ENCODE measurements around the gene MSI2. TPM values are rescaled to one million over a fixed set of nuclear protein-coding genes. Genes with fewer than 3 reads are reported as not detected.
A peak's percentile ranks its signal among the peaks of the same experiment; 100 is the strongest.

The MSI2 gene
- total RNA-seq, 4 donors from 2014 or later: 15.9 to 22.9 (median 17.0) TPM

GRCh38 chr17:57665128-57665527 is 408.8 kb downstream of the MSI2 start:
- H3K4me1 ChIP-seq: peaks cover 8 to 34% (median 14%) of the 10 kb centered on the region in 3 donors
- H3K4me3 ChIP-seq: no peak overlapping the region
- 79 to 82% methylated on average over 2 to 3 of the region's 5 CpGs for WGBS, 2 donors
- no peak for TF ChIP-seq CTCF (IDR thresholded peaks at IDR 0.05)
- TF ChIP-seq POLR2A (IDR thresholded peaks at IDR 0.05): no peak
- intact Hi-C loops (cut with DNase I): loop anchor here (5.0 kb wide), 1 partner anchor 63 kb away; no protein-coding TSS in a partner anchor
- no peaks in the 10 kb centered on the region for H3K9me3 ChIP-seq
- H3K36me3 ChIP-seq: no peaks in the 10 kb centered on the region
- no peaks in the 10 kb centered on the region for H3K27me3 ChIP-seq
- H3K27ac ChIP-seq: peak overlapping the region in 2 of 4 donors; percentile 7 to 21
- DNase-seq: no peak

DNA sequence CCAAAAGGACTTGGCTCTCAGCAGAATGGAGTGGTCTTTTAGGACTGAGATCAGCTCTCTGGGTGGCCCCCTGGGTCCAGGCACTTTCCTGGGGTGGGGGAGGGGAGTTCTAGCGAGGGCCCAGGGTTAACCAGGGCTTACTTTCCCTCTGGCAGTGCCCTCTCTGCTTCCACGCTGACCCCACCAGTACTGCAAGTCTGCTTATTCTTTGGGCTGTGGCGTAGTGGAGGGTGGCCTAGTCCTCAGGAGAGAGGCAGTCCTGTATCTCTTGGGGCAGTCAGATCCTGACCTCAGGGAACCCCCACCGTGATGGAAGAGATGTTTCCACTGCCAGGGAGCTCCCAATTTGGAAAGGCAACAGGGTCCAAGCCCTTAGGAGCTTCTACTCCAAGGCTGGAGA is 409.4 kb downstream of the MSI2 start:
- 73 to 81% methylated on average over 2 to 3 of the region's 4 CpGs for WGBS, 2 donors
- peaks cover 8 to 34% (median 14%) of the 10 kb centered on the region in 3 donors for H3K4me1 ChIP-seq
- H3K36me3 ChIP-seq: no peaks in the 10 kb centered on the region
- no peaks in the 10 kb centered on the region for H3K27me3 ChIP-seq
- peak overlapping the region in 1 of 4 donors; percentile 29 for H3K27ac ChIP-seq
- intact Hi-C loops (cut with DNase I): loop anchor here (5.0 kb wide), 1 partner anchor 63 kb away; no protein-coding TSS in a partner anchor
- DNase-seq: no peak
- no peak overlapping the region for H3K4me3 ChIP-seq
- TF ChIP-seq POLR2A (IDR thresholded peaks at IDR 0.05): no peak
- no peak for TF ChIP-seq CTCF (IDR thresholded peaks at IDR 0.05)
- H3K9me3 ChIP-seq: no peaks in the 10 kb centered on the region

DNA sequence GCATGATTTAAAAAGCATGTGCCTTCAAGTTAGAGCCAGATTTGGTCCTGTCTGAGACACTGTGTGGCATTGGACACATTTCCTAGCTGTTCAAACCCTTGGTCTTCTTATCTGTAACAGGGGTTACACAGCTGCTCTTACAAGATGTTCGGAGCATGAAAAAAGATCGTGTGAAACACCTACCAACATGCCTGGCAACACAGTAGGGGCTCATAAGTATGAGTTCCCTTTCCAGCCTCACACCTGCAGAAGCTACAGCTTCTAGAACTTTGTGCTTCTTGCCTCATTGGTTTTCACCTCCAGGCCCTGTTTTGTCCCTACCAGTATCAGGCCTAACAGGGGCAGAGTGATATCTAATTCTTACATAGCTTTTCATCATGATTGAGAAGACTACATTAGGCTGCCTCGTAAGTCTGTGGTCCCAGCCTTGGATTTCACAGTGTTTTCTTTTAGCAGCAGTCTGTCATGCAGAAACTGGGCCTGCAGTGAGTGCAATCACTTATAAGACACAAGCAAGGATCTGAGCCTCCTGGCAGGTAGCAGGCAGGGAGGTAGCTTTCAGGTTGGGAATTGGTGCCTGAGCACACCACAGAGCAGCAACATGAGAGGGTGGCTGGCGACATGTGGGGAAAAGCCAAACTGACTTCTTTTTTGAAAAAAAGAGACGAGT is 410.0 kb downstream of the MSI2 start:
- WGBS, 2 donors: 88 to 100% methylated on average over 5 of the region's 5 CpGs
- intact Hi-C loops (cut with DNase I): loop anchor here (5.0 kb wide), 1 partner anchor 64 kb away; no protein-coding TSS in a partner anchor
- peaks cover 8 to 37% (median 14%) of the 10 kb centered on the region in 3 donors for H3K4me1 ChIP-seq
- no peaks in the 10 kb centered on the region for H3K36me3 ChIP-seq
- no peak overlapping the region for H3K27ac ChIP-seq
- TF ChIP-seq POLR2A (IDR thresholded peaks at IDR 0.05) (no peak), CTCF (IDR thresholded peaks at IDR 0.05) (no peak)
- no peaks in the 10 kb centered on the region for H3K27me3 ChIP-seq
- H3K4me3 ChIP-seq: no peak overlapping the region
- H3K9me3 ChIP-seq: no peaks in the 10 kb centered on the region
- no peak for DNase-seq

DNA sequence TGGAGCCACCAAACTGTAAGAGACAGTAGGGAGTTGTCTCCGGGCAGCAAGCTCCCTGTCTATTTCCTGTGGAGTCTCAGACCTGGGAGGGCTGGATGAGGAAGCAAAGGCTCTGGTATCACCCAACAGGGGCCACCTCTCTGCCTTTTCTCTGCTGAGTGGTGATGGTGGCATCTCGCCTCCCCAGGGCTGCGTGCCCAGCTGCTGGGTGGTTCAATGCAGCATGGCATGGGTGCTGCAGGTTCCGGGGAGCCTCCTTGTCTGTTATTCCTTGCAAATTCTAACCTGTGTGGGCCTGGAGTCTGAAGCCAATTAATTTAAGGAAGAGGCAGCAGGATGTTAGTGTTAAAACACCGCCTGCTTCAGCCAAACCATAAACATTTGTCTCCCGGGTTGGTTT is 410.6 kb downstream of the MSI2 start:
- H3K27ac ChIP-seq: no peak overlapping the region
- H3K4me1 ChIP-seq: peaks cover 13 to 41% (median 18%) of the 10 kb centered on the region in 3 donors
- no peaks in the 10 kb centered on the region for H3K36me3 ChIP-seq
- H3K9me3 ChIP-seq: no peaks in the 10 kb centered on the region
- WGBS, 2 donors: 92 to 94% methylated on average over 3 of the region's 6 CpGs
- DNase-seq: no peak
- intact Hi-C loops (cut with DNase I): loop anchor here (5.0 kb wide), 1 partner anchor 65 kb away; no protein-coding TSS in a partner anchor
- no peaks in the 10 kb centered on the region for H3K27me3 ChIP-seq
- no peak for TF ChIP-seq POLR2A (IDR thresholded peaks at IDR 0.05)
- TF ChIP-seq CTCF (IDR thresholded peaks at IDR 0.05): no peak
- H3K4me3 ChIP-seq: no peak overlapping the region

- Histone ChIP-seq H3K4me1 (peaks cover 11 to 41% (median 19%) of the 10 kb centered on the region in 3 donors), H3K9me3 (no peaks in the 10 kb centered on the region), H3K36me3 (no peaks in the 10 kb centered on the region), H3K27ac (no peak overlapping the region), H3K27me3 (no peaks in the 10 kb centered on the region), H3K4me3 (no peak overlapping the region)
- TF ChIP-seq POLR2A (IDR thresholded peaks at IDR 0.05) (no peak), CTCF (IDR thresholded peaks at IDR 0.05) (no peak)
- DNase-seq: no peak
- 80% methylated on average over 1 of the region's 6 CpGs; no CpG with 5 or more reads in 1 of the 2 donors for WGBS, 2 donors
- intact Hi-C loops (cut with DNase I): loop anchor here (5.0 kb wide), 1 partner anchor 65 kb away; no protein-coding TSS in a partner anchor
Measured at GRCh38 chr17:57667461-57667923, 411.2 kb downstream of the MSI2 start.
